Cardiac atrium fibroblast (primary cell): ENCODE measurements around the gene C1QL3. TPM values are rescaled to one million over a fixed set of nuclear protein-coding genes. Genes with fewer than 3 reads are reported as not detected.

Experiments
- total RNA-seq: library from RNA; depleted of rRNA; stranded (reverse); fragments of >200 nt; gene quantifications from 2 replicates; pipeline ENCODE4 v1.2.3, GENCODE V29; 2015

Gene C1QL3
- total RNA-seq = not detected in 2 replicates

GRCh38 chr10:16521311-16522016 lies at the start of gene C1QL3:
C1QL3 (minus strand) TSS chr10:16521879; CDS start chr10:16521065, 814 bp downstream.

Other genes with a start within 250 kb of the C1QL3 start
- gene PTER, start 84.9 kb downstream of the C1QL3 start, total RNA-seq = 7.6 and 15.2 TPM in 2 replicates